ENCODE measurements around the gene RGS21. TPM values are rescaled to one million over a fixed set of nuclear protein-coding genes. Genes with fewer than 3 reads are reported as not detected.
"Not testable (repeated sequence)": the region's sequence is repeated elsewhere in the genome, so short reads cannot be mapped to it uniquely, and the experiment has no call there.

Gene RGS21, protein sequence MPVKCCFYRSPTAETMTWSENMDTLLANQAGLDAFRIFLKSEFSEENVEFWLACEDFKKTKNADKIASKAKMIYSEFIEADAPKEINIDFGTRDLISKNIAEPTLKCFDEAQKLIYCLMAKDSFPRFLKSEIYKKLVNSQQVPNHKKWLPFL
- total RNA-seq (not detected), polyA plus RNA-seq (not detected)
- long read RNA-seq, donor 1 = 0 reads
- long read RNA-seq, donor 2 = 0 reads
- long read RNA-seq, donor 3 = 0 reads
- long read RNA-seq, donor 4 = 0 reads
- long read RNA-seq, donor 5 = 0 reads
- long read RNA-seq, donor 6 = 0 reads
- long read RNA-seq, donor 7 = 0 reads
- long read RNA-seq, donor 8 = 0 reads
- long read RNA-seq, donor 9 = 0 reads
- long read RNA-seq, donor 10 = 0 reads

GRCh38 chr1:192316942-192317450, at the start of gene RGS21:
RGS21 (plus strand) TSS chr1:192316992; CDS start chr1:192343037, 26,045 bp downstream.
- H3K36me3 ChIP-seq (ENCODE audit: control insufficient read depth in 2 of 2, insufficient read depth in 2 of 2, low read length in 1 of 2) = no peaks in the 10 kb centered on the region
- no peaks in the 10 kb centered on the region for H3K9me3 ChIP-seq (ENCODE audit: control insufficient read depth in 2 of 2, insufficient read depth in 1 of 2, low read length in 1 of 2)
- H3K4me3 ChIP-seq (ENCODE audit: low read length in 2 of 2) = no peak within 1 kb of the TSS
- no peaks in the 10 kb centered on the region for H3K4me1 ChIP-seq (ENCODE audit: control insufficient read depth in 2 of 2, insufficient read depth in 2 of 2, low read length in 2 of 2)
- WGBS = 83% methylated on average over 2 of the region's 2 CpGs
- no peak for DNase-seq (ENCODE audit: low read depth in 6 of 9, low spot score in 9 of 9)
- H3K27me3 ChIP-seq (ENCODE audit: control insufficient read depth in 2 of 2, insufficient read depth in 1 of 2, low read length in 1 of 2) = no peaks in the 10 kb centered on the region
- H3K27ac ChIP-seq (ENCODE audit: low read depth in 1 of 2, low read length in 1 of 2) = no peak within 1 kb of the TSS

DNA sequence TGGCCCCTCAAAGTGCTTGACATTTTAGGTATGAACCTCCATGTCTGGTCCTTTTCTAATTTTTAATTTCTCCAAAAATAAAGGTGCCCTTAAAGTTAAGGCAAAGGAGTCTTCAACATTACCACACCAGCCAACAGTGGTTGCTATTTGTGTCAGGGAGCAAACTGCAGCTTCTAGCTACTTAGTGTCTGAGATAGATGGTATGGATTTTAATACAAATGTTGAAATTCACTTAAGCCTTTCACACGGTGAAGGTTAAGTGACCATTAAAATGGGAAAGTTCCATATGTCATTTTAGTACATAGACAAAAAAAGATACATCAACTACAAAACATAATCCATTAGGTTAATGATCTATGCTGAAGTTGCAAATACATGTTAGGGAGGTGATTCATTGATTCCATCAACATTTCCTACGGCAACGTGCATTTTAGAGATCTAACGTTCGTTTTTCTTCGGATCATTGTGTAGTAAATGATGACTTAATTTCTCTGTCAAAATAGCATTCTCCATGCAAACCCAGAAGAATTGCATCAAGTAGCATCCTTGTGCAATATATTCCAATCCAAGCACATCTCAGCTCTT, 48.2 kb upstream of the RGS21 start:
- H3K9me3 ChIP-seq (ENCODE audit: control insufficient read depth in 2 of 2, insufficient read depth in 1 of 2, low read length in 1 of 2) = no peaks in the 10 kb centered on the region
- DNase-seq (ENCODE audit: low read depth in 6 of 9, low spot score in 9 of 9) = no peak
- no peaks in the 10 kb centered on the region for H3K4me1 ChIP-seq (ENCODE audit: control insufficient read depth in 2 of 2, insufficient read depth in 2 of 2, low read length in 2 of 2)
- WGBS = 98% methylated on average over 6 of the region's 6 CpGs
- no peaks in the 10 kb centered on the region for H3K27me3 ChIP-seq (ENCODE audit: control insufficient read depth in 2 of 2, insufficient read depth in 1 of 2, low read length in 1 of 2)
- H3K4me3 ChIP-seq (ENCODE audit: low read length in 2 of 2) = no peak overlapping the region
- no peaks in the 10 kb centered on the region for H3K36me3 ChIP-seq (ENCODE audit: control insufficient read depth in 2 of 2, insufficient read depth in 2 of 2, low read length in 1 of 2)
- no peak overlapping the region for H3K27ac ChIP-seq (ENCODE audit: low read depth in 1 of 2, low read length in 1 of 2)

DNA sequence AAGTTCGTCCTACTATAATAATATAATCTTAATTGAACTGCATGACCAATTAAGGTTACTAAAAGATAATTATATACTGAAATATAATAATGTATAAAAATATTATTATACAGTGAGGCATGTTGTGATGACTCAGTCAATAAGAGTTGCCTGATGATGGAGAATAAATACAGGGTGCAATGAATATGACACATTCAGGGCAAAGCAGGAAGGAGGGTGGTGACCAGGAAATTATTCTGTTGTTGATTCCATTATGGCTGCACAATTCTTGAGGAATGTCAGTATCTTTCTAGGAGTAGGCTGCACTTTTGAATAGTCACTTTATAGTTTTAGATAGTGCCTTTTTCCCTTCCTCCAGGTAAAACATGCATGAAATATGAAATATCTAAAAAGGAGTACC, 46.4 kb upstream of the RGS21 start:
- no peak for DNase-seq (ENCODE audit: low read depth in 6 of 9, low spot score in 9 of 9)
- Histone ChIP-seq H3K27me3 (ENCODE audit: control insufficient read depth in 2 of 2, insufficient read depth in 1 of 2, low read length in 1 of 2) (no peaks in the 10 kb centered on the region), H3K27ac (ENCODE audit: low read depth in 1 of 2, low read length in 1 of 2) (no peak overlapping the region), H3K4me3 (ENCODE audit: low read length in 2 of 2) (no peak overlapping the region), H3K4me1 (ENCODE audit: control insufficient read depth in 2 of 2, insufficient read depth in 2 of 2, low read length in 2 of 2) (no peaks in the 10 kb centered on the region), H3K9me3 (ENCODE audit: control insufficient read depth in 2 of 2, insufficient read depth in 1 of 2, low read length in 1 of 2) (no peaks in the 10 kb centered on the region), H3K36me3 (ENCODE audit: control insufficient read depth in 2 of 2, insufficient read depth in 2 of 2, low read length in 1 of 2) (no peaks in the 10 kb centered on the region)
- WGBS = 95% methylated on average over 1 of the region's 1 CpG

GRCh38 chr1:192272732-192273131, 44.1 kb upstream of the RGS21 start:
- no peak overlapping the region for H3K4me3 ChIP-seq (ENCODE audit: low read length in 2 of 2)
- WGBS = 96% methylated on average over 3 of the region's 3 CpGs
- H3K4me1 ChIP-seq (ENCODE audit: control insufficient read depth in 2 of 2, insufficient read depth in 2 of 2, low read length in 2 of 2) = no peaks in the 10 kb centered on the region
- H3K9me3 ChIP-seq (ENCODE audit: control insufficient read depth in 2 of 2, insufficient read depth in 1 of 2, low read length in 1 of 2) = no peaks in the 10 kb centered on the region
- H3K27me3 ChIP-seq (ENCODE audit: control insufficient read depth in 2 of 2, insufficient read depth in 1 of 2, low read length in 1 of 2) = no peaks in the 10 kb centered on the region
- DNase-seq (ENCODE audit: low read depth in 6 of 9, low spot score in 9 of 9) = no peak
- H3K27ac ChIP-seq (ENCODE audit: low read depth in 1 of 2, low read length in 1 of 2) = no peak overlapping the region
- H3K36me3 ChIP-seq (ENCODE audit: control insufficient read depth in 2 of 2, insufficient read depth in 2 of 2, low read length in 1 of 2) = no peaks in the 10 kb centered on the region

GRCh38 chr1:192274588-192274987, 42.2 kb upstream of the RGS21 start:
- Histone ChIP-seq H3K4me3 (ENCODE audit: low read length in 2 of 2) (no peak overlapping the region), H3K9me3 (ENCODE audit: control insufficient read depth in 2 of 2, insufficient read depth in 1 of 2, low read length in 1 of 2) (no peaks in the 10 kb centered on the region), H3K4me1 (ENCODE audit: control insufficient read depth in 2 of 2, insufficient read depth in 2 of 2, low read length in 2 of 2) (no peaks in the 10 kb centered on the region), H3K36me3 (ENCODE audit: control insufficient read depth in 2 of 2, insufficient read depth in 2 of 2, low read length in 1 of 2) (no peaks in the 10 kb centered on the region), H3K27me3 (ENCODE audit: control insufficient read depth in 2 of 2, insufficient read depth in 1 of 2, low read length in 1 of 2) (no peaks in the 10 kb centered on the region), H3K27ac (ENCODE audit: low read depth in 1 of 2, low read length in 1 of 2) (no peak overlapping the region)
- 76% methylated on average over 3 of the region's 3 CpGs for WGBS
- DNase-seq (ENCODE audit: low read depth in 6 of 9, low spot score in 9 of 9) = no peak

GRCh38 chr1:192277635-192278034, 39.2 kb upstream of the RGS21 start:
- DNase-seq (ENCODE audit: low read depth in 6 of 9, low spot score in 9 of 9) = no peak
- 93% methylated on average over 1 of the region's 1 CpG for WGBS
- Histone ChIP-seq H3K4me3 (ENCODE audit: low read length in 2 of 2) (no peak overlapping the region), H3K4me1 (ENCODE audit: control insufficient read depth in 2 of 2, insufficient read depth in 2 of 2, low read length in 2 of 2) (no peaks in the 10 kb centered on the region), H3K27ac (ENCODE audit: low read depth in 1 of 2, low read length in 1 of 2) (no peak overlapping the region), H3K27me3 (ENCODE audit: control insufficient read depth in 2 of 2, insufficient read depth in 1 of 2, low read length in 1 of 2) (no peaks in the 10 kb centered on the region), H3K9me3 (ENCODE audit: control insufficient read depth in 2 of 2, insufficient read depth in 1 of 2, low read length in 1 of 2) (no peaks in the 10 kb centered on the region), H3K36me3 (ENCODE audit: control insufficient read depth in 2 of 2, insufficient read depth in 2 of 2, low read length in 1 of 2) (no peaks in the 10 kb centered on the region)

DNA sequence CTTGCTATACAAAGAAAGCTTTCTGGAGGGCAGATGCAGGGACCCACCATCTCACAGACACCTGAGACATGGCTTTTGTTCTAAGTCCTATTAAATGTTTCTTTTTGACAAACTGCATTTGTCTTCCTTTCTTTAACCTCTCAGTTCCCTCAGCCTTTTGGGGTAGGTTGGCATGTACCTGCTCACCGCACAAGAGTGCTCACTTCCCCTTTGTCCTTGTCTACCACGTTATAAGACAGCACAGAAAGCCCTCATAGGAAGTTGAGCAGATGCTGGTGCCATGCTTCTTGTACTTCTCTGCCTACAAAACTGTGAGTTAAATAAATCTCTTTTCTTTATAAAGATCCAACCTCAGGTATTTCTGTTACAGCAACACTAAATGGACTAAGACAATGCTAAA, 31.9 kb upstream of the RGS21 start:
- no peaks in the 10 kb centered on the region for H3K36me3 ChIP-seq (ENCODE audit: control insufficient read depth in 2 of 2, insufficient read depth in 2 of 2, low read length in 1 of 2)
- H3K27me3 ChIP-seq (ENCODE audit: control insufficient read depth in 2 of 2, insufficient read depth in 1 of 2, low read length in 1 of 2) = no peaks in the 10 kb centered on the region
- 83% methylated on average over 2 of the region's 2 CpGs for WGBS
- H3K4me1 ChIP-seq (ENCODE audit: control insufficient read depth in 2 of 2, insufficient read depth in 2 of 2, low read length in 2 of 2) = no peaks in the 10 kb centered on the region
- H3K9me3 ChIP-seq (ENCODE audit: control insufficient read depth in 2 of 2, insufficient read depth in 1 of 2, low read length in 1 of 2) = no peaks in the 10 kb centered on the region
- no peak for DNase-seq (ENCODE audit: low read depth in 6 of 9, low spot score in 9 of 9)
- no peak overlapping the region for H3K4me3 ChIP-seq (ENCODE audit: low read length in 2 of 2)
- no peak overlapping the region for H3K27ac ChIP-seq (ENCODE audit: low read depth in 1 of 2, low read length in 1 of 2)

- H3K27me3 ChIP-seq (ENCODE audit: control insufficient read depth in 2 of 2, insufficient read depth in 1 of 2, low read length in 1 of 2) = no peaks in the 10 kb centered on the region
- WGBS = 88% methylated on average over 1 of the region's 1 CpG
- no peak overlapping the region for H3K4me3 ChIP-seq (ENCODE audit: low read length in 2 of 2)
- no peak overlapping the region for H3K27ac ChIP-seq (ENCODE audit: low read depth in 1 of 2, low read length in 1 of 2)
- no peaks in the 10 kb centered on the region for H3K36me3 ChIP-seq (ENCODE audit: control insufficient read depth in 2 of 2, insufficient read depth in 2 of 2, low read length in 1 of 2)
- peaks cover 0 to 3% of the 10 kb centered on the region in 2 donors for H3K9me3 ChIP-seq (ENCODE audit: control insufficient read depth in 2 of 2, insufficient read depth in 1 of 2, low read length in 1 of 2)
- no peaks in the 10 kb centered on the region for H3K4me1 ChIP-seq (ENCODE audit: control insufficient read depth in 2 of 2, insufficient read depth in 2 of 2, low read length in 2 of 2)
- no peak for DNase-seq (ENCODE audit: low read depth in 6 of 9, low spot score in 9 of 9)
These were observed 13.8 kb upstream of the RGS21 start for GRCh38 chr1:192303029-192303428.

- H3K36me3 ChIP-seq (ENCODE audit: control insufficient read depth in 2 of 2, insufficient read depth in 2 of 2, low read length in 1 of 2); H3K4me3 ChIP-seq (ENCODE audit: low read length in 2 of 2); H3K27me3 ChIP-seq (ENCODE audit: control insufficient read depth in 2 of 2, insufficient read depth in 1 of 2, low read length in 1 of 2); H3K4me1 ChIP-seq (ENCODE audit: control insufficient read depth in 2 of 2, insufficient read depth in 2 of 2, low read length in 2 of 2); H3K9me3 ChIP-seq (ENCODE audit: control insufficient read depth in 2 of 2, insufficient read depth in 1 of 2, low read length in 1 of 2); H3K27ac ChIP-seq (ENCODE audit: low read depth in 1 of 2, low read length in 1 of 2); DNase-seq (ENCODE audit: low read depth in 6 of 9, low spot score in 9 of 9): not testable (repeated sequence)
- WGBS = 96% methylated on average over 2 of the region's 2 CpGs
These were observed 8.5 kb upstream of the RGS21 start for GRCh38 chr1:192308314-192308713.
